Measurements from ENCODE around the gene ZSWIM5. TPM values are rescaled to one million over a fixed set of nuclear protein-coding genes. Genes with fewer than 3 reads are reported as not detected.
"Not testable (repeated sequence)": the region's sequence is repeated elsewhere in the genome, so short reads cannot be mapped to it uniquely, and the experiment has no call there.

The ZSWIM5 gene
- total and polyA plus RNA-seq, 2 experiments from 2014 or later = 2.0 to 4.0 TPM

DNA sequence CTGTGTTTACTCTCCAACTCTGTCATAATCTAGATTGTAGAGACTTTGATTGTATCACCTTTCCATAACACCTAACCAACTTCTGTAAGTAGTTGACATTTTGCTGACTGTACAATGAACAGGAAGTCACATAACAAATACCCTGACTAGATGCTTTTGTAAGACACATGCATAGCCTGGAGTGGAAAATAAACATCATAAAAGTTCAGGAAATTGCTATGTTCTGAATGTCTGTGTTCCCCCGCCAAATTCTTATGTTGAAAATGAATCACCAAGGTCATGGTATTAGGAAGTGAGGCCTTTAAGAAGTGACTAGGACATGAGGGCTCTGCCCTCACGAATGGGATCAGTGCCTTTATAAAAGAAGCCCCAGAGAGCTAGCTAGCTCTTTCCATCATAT, 40.4 kb upstream of the ZSWIM5 start:
- Histone ChIP-seq H4K20me1 (ENCODE audit: insufficient read depth, poor library complexity, severe bottlenecking) (no peaks in the 10 kb centered on the region), H3K9me2 (replicated peaks; ENCODE audit: insufficient read depth) (no peaks in the 10 kb centered on the region), H3K27me3 (no peaks in the 10 kb centered on the region), H3K79me2 (no peaks in the 10 kb centered on the region), H3K4me2 (no peak overlapping the region), H3K9me3 (ENCODE audit: low read depth) (no peaks in the 10 kb centered on the region), H3K4me3 (no peak overlapping the region), H3K36me3 (replicated peaks; ENCODE audit: insufficient read depth, low read depth) (no peaks in the 10 kb centered on the region), H2AFZ (no peak overlapping the region), H3K27ac (peak overlapping the region; percentile 84), H3K4me1 (ENCODE audit: insufficient read depth) (no peaks in the 10 kb centered on the region)
- TF ChIP-seq, protein P1, sequence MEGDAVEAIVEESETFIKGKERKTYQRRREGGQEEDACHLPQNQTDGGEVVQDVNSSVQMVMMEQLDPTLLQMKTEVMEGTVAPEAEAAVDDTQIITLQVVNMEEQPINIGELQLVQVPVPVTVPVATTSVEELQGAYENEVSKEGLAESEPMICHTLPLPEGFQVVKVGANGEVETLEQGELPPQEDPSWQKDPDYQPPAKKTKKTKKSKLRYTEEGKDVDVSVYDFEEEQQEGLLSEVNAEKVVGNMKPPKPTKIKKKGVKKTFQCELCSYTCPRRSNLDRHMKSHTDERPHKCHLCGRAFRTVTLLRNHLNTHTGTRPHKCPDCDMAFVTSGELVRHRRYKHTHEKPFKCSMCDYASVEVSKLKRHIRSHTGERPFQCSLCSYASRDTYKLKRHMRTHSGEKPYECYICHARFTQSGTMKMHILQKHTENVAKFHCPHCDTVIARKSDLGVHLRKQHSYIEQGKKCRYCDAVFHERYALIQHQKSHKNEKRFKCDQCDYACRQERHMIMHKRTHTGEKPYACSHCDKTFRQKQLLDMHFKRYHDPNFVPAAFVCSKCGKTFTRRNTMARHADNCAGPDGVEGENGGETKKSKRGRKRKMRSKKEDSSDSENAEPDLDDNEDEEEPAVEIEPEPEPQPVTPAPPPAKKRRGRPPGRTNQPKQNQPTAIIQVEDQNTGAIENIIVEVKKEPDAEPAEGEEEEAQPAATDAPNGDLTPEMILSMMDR (IDR thresholded peaks at IDR 0.05; ENCODE audit: poor library complexity) = no peak
- TF ChIP-seq EZH2phosphoT487 (IDR thresholded peaks at IDR 0.05; ENCODE audit: low read depth, severe bottlenecking, unreplicated experiment) = no peak
- no peak for TF ChIP-seq EZH2 (IDR thresholded peaks at IDR 0.05; ENCODE audit: borderline replicate concordance)
- peak; percentile 43 for DNase-seq (ENCODE audit: low spot score)
- WGBS (ENCODE audit: low lambda C conversion rate, missing lambda C conversion rate) = 42% methylated on average over 2 of the region's 2 CpGs

DNA sequence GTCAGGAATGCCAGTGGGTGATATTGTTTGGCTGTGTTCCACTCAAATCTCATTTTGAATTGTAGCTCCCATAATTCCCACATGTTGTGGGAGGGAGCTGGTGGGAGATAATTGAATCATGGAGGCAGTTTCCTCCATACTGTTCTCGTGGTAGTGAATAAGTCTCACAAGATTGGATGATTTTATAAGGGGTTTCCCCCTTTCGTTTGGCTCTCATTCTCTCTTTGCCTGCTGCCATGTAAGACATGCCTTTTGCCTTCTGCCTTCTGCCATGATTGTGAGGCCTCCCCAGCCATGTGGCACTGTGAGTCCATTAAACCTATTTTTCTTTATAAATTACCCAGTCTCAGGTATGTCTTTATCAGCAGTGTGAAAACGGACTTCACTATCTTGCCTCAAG, 40.0 kb upstream of the ZSWIM5 start:
- H2AFZ ChIP-seq; H3K27me3 ChIP-seq; H3K79me2 ChIP-seq; H3K9me2 ChIP-seq (replicated peaks; ENCODE audit: insufficient read depth); H3K4me2 ChIP-seq; H3K4me1 ChIP-seq (ENCODE audit: insufficient read depth); H4K20me1 ChIP-seq (ENCODE audit: insufficient read depth, poor library complexity, severe bottlenecking); DNase-seq (ENCODE audit: low spot score); H3K9me3 ChIP-seq (ENCODE audit: low read depth); H3K36me3 ChIP-seq (replicated peaks; ENCODE audit: insufficient read depth, low read depth); H3K4me3 ChIP-seq: not testable (repeated sequence)
- H3K27ac ChIP-seq = peak overlapping the region; percentile 74
- WGBS (ENCODE audit: low lambda C conversion rate, missing lambda C conversion rate) = 73% methylated on average over 3 of the region's 3 CpGs

DNA sequence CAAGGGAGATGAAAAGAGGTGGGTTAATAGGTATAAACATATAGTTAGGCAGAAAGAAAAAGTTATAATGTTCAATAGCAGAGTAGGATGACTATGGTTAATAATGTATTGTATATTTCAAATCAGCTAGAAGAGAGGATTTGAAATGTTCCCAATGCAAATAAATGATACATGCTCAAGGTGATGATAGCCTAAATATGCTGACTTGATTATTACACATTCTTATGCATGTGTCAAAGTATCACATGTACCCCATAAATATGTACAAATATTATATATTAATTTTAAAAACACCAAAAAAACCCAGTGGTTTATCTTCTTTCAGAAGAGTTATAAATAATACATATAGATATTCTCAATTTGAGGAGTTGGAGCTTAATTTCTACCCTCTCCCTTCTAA, 38.3 kb upstream of the ZSWIM5 start:
- no peak for DNase-seq (ENCODE audit: low spot score)
- TF ChIP-seq, protein P1 (IDR thresholded peaks at IDR 0.05; ENCODE audit: poor library complexity) = no peak
- TF ChIP-seq EZH2phosphoT487 (IDR thresholded peaks at IDR 0.05; ENCODE audit: low read depth, severe bottlenecking, unreplicated experiment) = no peak
- TF ChIP-seq EZH2 (IDR thresholded peaks at IDR 0.05; ENCODE audit: borderline replicate concordance) = no peak
- H2AFZ ChIP-seq = no peak overlapping the region

DNA sequence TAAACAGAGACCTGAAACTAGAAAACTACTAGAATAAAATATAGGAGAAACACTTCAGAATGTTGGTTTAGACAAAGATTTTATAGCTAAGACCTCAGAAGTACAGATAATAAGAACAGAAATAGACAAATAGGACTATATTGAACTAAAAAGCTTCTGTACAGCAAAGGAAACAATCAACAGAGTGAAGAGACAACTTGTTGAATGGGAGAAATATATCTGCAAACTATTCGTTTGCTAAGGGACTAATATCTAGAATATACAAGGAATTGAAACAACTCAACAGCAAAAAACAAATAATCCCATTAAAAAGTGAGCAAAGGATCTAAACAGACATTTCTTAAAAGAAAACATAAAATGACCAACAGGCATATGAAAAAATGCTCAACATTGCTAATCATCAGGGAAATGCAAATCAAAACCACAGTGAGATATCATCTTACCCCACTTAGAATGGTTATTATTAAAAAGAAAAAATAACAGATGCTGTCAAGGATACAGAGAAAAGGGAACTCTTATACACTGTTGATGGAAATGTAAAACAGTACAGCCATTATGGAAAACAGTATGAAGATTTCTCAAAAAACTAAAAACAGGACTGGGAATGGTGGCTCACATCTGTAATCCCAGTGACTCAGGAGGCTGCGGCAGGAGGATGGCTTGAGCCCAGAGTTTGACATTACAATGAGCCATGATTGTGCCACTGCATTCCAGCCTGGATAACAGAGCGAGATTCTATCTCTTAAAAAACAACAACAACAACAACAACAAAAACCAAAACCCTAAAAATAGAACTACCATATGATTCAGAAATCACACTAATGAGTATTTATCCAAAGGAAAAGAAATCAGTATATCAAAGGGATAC, 37.3 kb upstream of the ZSWIM5 start:
- TF ChIP-seq EZH2 (IDR thresholded peaks at IDR 0.05; ENCODE audit: borderline replicate concordance) = no peak
- TF ChIP-seq, protein P1 (IDR thresholded peaks at IDR 0.05; ENCODE audit: poor library complexity) = no peak
- TF ChIP-seq EZH2phosphoT487 (IDR thresholded peaks at IDR 0.05; ENCODE audit: low read depth, severe bottlenecking, unreplicated experiment) = no peak
- H3K9me3 ChIP-seq (ENCODE audit: low read depth) = no peaks in the 10 kb centered on the region
- H3K4me1 ChIP-seq (ENCODE audit: insufficient read depth) = no peaks in the 10 kb centered on the region
- no peaks in the 10 kb centered on the region for H3K27me3 ChIP-seq
- 89% methylated on average over 3 of the region's 3 CpGs for WGBS (ENCODE audit: low lambda C conversion rate, missing lambda C conversion rate)
- no peak overlapping the region for H3K4me3 ChIP-seq
- no peaks in the 10 kb centered on the region for H3K9me2 ChIP-seq (replicated peaks; ENCODE audit: insufficient read depth)
- no peaks in the 10 kb centered on the region for H4K20me1 ChIP-seq (ENCODE audit: insufficient read depth, poor library complexity, severe bottlenecking)
- DNase-seq (ENCODE audit: low spot score) = no peak
- no peak overlapping the region for H3K4me2 ChIP-seq
- no peaks in the 10 kb centered on the region for H3K36me3 ChIP-seq (replicated peaks; ENCODE audit: insufficient read depth, low read depth)
- H2AFZ ChIP-seq = no peak overlapping the region
- H3K27ac ChIP-seq = no peak overlapping the region
- H3K79me2 ChIP-seq = no peaks in the 10 kb centered on the region

More for the DNA sequence above, 38.3 kb upstream of the ZSWIM5 start:
- no peaks in the 10 kb centered on the region for H3K9me2 ChIP-seq (replicated peaks; ENCODE audit: insufficient read depth)
- no peaks in the 10 kb centered on the region for H3K9me3 ChIP-seq (ENCODE audit: low read depth)
- H3K4me1 ChIP-seq (ENCODE audit: insufficient read depth) = no peaks in the 10 kb centered on the region
- no peaks in the 10 kb centered on the region for H3K27me3 ChIP-seq
- no peaks in the 10 kb centered on the region for H4K20me1 ChIP-seq (ENCODE audit: insufficient read depth, poor library complexity, severe bottlenecking)
- H3K36me3 ChIP-seq (replicated peaks; ENCODE audit: insufficient read depth, low read depth) = no peaks in the 10 kb centered on the region
- no peaks in the 10 kb centered on the region for H3K79me2 ChIP-seq
- no peak overlapping the region for H3K27ac ChIP-seq
- H3K4me3 ChIP-seq = no peak overlapping the region
- no peak overlapping the region for H3K4me2 ChIP-seq

All from hepatocyte (in vitro differentiated cells).